ENCODE measurements around the gene LGR6. TPM values are rescaled to one million over a fixed set of nuclear protein-coding genes. Genes with fewer than 3 reads are reported as not detected.

LGR6 gene
- total RNA-seq, 1 experiment from 2014 or later = not detected

DNA sequence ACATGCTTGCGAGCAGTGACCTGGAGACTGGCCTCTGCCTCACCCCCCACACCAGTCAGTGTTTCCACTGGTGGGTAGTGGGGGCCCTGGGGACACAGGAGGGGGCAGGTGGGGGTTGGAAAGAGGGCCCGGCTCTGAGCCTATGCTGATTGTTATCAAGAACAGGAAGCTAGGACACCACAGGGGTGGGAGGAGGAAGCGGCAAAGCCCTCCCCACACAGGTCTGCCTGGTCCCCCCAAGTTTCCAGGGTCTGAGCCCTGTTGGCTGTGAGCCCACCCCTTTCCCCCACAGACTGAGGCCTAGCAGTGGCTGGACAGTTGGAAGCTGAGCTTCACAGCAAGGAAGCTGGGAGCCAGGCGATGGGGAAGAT is 31.6 kb upstream of the LGR6 start:
- Histone ChIP-seq H3K9me2 (replicated peaks; ENCODE audit: insufficient read depth, low read length) (no peaks in the 10 kb centered on the region), H4K20me1 (ENCODE audit: insufficient read depth, low read depth, low read length) (no peaks in the 10 kb centered on the region; the same call in 1 of the 2 replicates), H3K4me3 (ENCODE audit: low read length) (no peak overlapping the region), H3K36me3 (ENCODE audit: insufficient read depth, low read length) (no peaks in the 10 kb centered on the region), H3K9me3 (ENCODE audit: low read length) (no peaks in the 10 kb centered on the region), H3K27ac (ENCODE audit: low read length) (no peak overlapping the region), H2AFZ (ENCODE audit: low read length) (no peak overlapping the region), H3K4me1 (ENCODE audit: low read length) (peaks cover 57% of the 10 kb centered on the region), H3K79me2 (ENCODE audit: low read length) (0 out of 2 replicates have a peak, but pooled peaks cover 4% of the 10 kb centered on the region), H3K27me3 (ENCODE audit: low read length) (no peaks in the 10 kb centered on the region), H3K4me2 (ENCODE audit: low read depth, low read length, poor library complexity, severe bottlenecking) (peak overlapping the region; percentile 23), H3K9ac (ENCODE audit: low read length) (peak overlapping the region; percentile 21; the same call in 1 of the 2 replicates)
- DNase-seq = no peak

DNA sequence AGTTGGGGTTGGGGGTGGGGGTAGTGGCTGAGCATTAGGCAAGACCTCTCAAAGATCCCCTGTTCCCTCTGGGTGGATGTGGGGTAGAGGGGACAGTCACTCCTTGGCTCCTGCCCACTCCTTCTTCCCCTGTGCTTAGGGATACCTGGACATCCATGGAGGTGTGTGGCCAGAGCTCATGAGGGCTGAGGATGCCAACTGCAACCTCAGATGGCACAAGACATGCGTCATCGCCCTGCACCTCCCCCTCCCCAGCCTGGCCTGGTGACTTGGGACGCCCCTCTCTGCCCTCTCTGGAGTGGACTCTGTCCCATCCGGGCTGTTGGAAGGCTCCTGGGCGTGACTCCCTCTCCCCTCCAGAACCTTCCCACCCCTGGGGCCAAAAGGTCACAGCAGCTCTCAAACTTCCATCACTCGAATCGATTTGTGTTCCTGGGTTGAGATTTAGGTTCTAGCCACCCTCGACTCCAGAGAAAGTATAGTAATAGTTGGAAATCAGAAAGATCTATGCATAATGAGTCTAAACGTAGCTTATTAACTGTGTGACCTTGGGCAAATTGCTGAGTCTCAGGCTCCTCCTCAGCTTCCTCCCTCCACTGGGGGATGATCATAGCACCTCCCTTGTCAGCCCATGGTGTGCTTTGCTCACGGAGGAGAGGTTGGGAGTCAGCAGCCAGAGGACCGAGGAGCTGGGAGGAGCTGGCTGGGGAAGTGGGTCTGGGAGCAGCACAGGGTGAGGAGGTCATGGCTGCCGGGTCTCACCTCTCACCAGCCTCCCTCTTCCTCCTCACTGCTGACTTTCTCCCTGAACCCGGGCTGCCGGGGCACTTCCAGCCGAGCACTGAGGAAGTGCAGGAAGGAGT is 30.9 kb upstream of the LGR6 start:
- H4K20me1 ChIP-seq (ENCODE audit: insufficient read depth, low read depth, low read length) = no peaks in the 10 kb centered on the region; the same call in 1 of the 2 replicates
- H3K36me3 ChIP-seq (ENCODE audit: insufficient read depth, low read length) = no peaks in the 10 kb centered on the region
- peak overlapping the region; percentile 36 for H3K4me2 ChIP-seq (ENCODE audit: low read depth, low read length, poor library complexity, severe bottlenecking)
- H3K4me3 ChIP-seq (ENCODE audit: low read length) = no peak overlapping the region
- peak; percentile 55 for DNase-seq
- no peaks in the 10 kb centered on the region for H3K9me3 ChIP-seq (ENCODE audit: low read length)
- no peaks in the 10 kb centered on the region for H3K9me2 ChIP-seq (replicated peaks; ENCODE audit: insufficient read depth, low read length)
- no peak overlapping the region for H2AFZ ChIP-seq (ENCODE audit: low read length)
- H3K9ac ChIP-seq (ENCODE audit: low read length) = peak overlapping the region; percentile 28; the same call in 1 of the 2 replicates
- H3K27me3 ChIP-seq (ENCODE audit: low read length) = no peaks in the 10 kb centered on the region
- 0 out of 2 replicates have a peak, but pooled peaks cover 4% of the 10 kb centered on the region for H3K79me2 ChIP-seq (ENCODE audit: low read length)
- H3K4me1 ChIP-seq (ENCODE audit: low read length) = peaks cover 57% of the 10 kb centered on the region
- no peak overlapping the region for H3K27ac ChIP-seq (ENCODE audit: low read length)

DNA sequence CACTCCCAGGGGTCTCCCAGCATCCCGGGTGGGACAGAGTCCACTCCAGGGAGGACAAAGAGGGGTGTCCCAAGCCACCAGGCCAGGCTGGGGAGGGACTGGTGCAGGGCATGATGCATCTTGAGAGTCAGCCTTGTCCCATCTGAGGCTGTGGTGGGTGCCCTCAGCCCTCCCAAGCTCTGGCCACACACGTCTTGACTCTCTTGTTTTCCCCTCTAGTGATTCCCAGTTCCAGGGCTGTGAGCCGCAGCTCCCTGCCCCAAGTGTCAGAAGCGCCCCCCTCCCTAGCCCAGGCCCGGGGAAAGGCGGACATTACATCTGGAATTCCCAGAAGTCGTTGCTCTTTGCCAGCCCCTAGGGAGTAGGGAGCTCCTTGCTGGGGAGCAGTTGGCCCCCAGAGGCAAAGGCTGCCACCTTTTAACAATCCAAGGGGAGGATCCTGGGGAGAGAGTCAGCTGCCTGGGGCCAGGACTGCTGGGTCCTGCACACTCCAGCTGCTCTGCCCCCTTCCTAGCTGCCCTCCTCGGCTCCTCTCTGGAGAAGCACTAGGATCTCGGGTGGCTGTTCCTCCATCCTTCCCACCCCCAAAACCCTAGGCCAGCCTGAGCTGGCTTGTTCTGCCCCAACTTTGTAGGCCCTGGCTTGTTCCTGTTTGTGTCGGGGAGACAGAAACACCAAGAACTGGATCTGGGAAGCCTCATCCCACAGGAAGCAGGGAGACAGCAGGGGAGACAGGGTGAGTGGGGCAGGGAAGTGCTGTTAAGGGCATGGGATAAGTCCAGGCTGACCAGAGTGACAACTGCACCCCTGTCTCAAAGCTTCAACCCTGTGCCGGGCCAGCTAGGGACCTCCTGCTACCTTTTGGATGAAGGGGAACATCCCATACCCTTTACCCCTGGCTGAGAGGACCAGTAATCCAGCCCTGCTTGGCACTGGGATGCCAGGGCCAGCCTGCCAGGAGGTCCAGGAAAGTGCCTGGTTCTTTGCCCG is 30.0 kb upstream of the LGR6 start:
- Histone ChIP-seq H3K36me3 (ENCODE audit: insufficient read depth, low read length) (no peaks in the 10 kb centered on the region), H3K79me2 (ENCODE audit: low read length) (0 out of 2 replicates have a peak, but pooled peaks cover 4% of the 10 kb centered on the region), H3K9me3 (ENCODE audit: low read length) (no peaks in the 10 kb centered on the region), H3K27ac (ENCODE audit: low read length) (no peak overlapping the region), H4K20me1 (ENCODE audit: insufficient read depth, low read depth, low read length) (no peaks in the 10 kb centered on the region; the same call in 1 of the 2 replicates), H3K9me2 (replicated peaks; ENCODE audit: insufficient read depth, low read length) (no peaks in the 10 kb centered on the region), H3K4me3 (ENCODE audit: low read length) (no peak overlapping the region), H3K9ac (ENCODE audit: low read length) (0 out of 2 replicates have a peak overlapping the region, but pooled peaks have one; percentile 30), H2AFZ (ENCODE audit: low read length) (no peak overlapping the region), H3K4me2 (ENCODE audit: low read depth, low read length, poor library complexity, severe bottlenecking) (no peak overlapping the region), H3K27me3 (ENCODE audit: low read length) (no peaks in the 10 kb centered on the region), H3K4me1 (ENCODE audit: low read length) (peaks cover 53% of the 10 kb centered on the region)
- no peak for DNase-seq

DNA sequence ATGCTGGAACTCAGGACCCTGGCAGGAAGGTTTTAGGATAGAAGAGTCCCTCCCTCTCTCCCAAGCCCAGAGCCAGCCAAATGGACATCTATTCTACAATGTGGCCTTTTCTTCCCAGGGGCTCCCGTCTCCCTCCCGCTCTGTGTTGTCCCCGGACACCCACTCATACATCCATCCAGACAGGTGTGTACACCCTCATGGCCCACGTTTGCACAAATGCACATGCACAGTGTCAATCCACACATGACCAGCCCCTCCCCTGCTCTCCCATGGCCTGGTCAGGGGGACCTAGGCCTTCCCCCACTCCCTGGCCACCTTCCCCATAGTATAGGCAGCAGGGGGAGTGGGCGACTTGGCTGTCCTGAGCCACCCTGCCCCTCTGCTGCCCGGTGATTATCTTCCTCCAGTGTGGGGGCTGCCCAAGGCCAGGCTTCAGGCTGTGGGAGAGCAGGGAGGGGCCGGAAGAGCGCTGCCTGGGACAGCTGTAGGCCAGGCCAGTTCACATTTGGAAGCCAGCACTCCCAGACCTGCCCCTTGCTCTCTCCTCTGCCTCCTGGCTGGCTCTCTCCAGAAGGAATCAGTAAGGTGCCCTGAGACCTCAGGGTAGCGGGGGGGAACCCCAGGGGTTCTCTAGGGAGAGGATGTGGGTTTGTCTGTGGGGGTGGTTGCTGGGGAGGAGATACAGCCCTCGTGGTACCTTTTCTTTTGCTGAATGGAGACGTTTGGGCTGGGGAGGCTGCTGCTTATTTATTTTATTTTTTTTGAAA is 29.1 kb upstream of the LGR6 start:
- Histone ChIP-seq H3K79me2 (ENCODE audit: low read length) (0 out of 2 replicates have a peak, but pooled peaks cover 3% of the 10 kb centered on the region), H3K4me3 (ENCODE audit: low read length) (no peak overlapping the region), H4K20me1 (ENCODE audit: insufficient read depth, low read depth, low read length) (no peaks in the 10 kb centered on the region; the same call in 1 of the 2 replicates), H3K9ac (ENCODE audit: low read length) (peak overlapping the region; percentile 30; the same call in 1 of the 2 replicates), H3K4me2 (ENCODE audit: low read depth, low read length, poor library complexity, severe bottlenecking) (no peak overlapping the region), H3K36me3 (ENCODE audit: insufficient read depth, low read length) (no peaks in the 10 kb centered on the region), H3K4me1 (ENCODE audit: low read length) (peaks cover 44% of the 10 kb centered on the region), H3K9me3 (ENCODE audit: low read length) (no peaks in the 10 kb centered on the region), H3K27ac (ENCODE audit: low read length) (no peak overlapping the region), H2AFZ (ENCODE audit: low read length) (no peak overlapping the region), H3K27me3 (ENCODE audit: low read length) (no peaks in the 10 kb centered on the region), H3K9me2 (replicated peaks; ENCODE audit: insufficient read depth, low read length) (no peaks in the 10 kb centered on the region)
- no peak for DNase-seq

DNA sequence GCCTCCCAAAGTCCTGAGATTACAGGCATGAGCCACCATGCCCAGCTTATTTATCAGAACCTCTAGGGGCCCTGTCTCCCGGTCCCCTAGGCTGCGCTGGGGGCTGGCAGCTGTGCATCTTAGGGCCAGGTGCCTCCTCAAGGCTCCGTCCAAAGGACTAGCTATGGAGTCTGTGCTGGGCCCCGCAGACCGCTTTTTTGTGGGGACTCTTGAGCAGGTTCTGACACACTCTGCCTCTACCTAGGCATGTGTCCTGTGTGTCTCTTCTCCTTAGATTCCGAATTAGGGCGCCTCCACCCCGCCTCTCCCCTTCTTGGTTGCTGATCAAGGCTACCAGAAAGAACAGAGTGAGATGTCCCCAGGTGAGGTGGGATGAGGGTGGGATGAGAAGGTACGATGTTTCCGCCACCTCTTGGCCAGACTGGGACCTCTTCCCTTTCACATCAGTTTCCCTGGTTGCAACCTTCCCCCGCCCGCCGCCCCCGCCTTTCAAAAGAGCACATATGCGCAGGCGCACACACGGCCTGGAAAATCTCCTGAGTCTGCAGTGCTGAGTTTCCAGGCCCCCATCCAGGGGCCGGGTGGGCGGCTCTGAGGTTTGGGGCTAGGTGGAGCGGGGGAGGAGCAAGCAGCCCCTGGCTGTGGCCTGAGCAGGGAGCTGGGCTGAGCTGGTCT is 28.2 kb upstream of the LGR6 start:
- H3K4me2 ChIP-seq (ENCODE audit: low read depth, low read length, poor library complexity, severe bottlenecking) = no peak overlapping the region
- no peak for DNase-seq

DNA sequence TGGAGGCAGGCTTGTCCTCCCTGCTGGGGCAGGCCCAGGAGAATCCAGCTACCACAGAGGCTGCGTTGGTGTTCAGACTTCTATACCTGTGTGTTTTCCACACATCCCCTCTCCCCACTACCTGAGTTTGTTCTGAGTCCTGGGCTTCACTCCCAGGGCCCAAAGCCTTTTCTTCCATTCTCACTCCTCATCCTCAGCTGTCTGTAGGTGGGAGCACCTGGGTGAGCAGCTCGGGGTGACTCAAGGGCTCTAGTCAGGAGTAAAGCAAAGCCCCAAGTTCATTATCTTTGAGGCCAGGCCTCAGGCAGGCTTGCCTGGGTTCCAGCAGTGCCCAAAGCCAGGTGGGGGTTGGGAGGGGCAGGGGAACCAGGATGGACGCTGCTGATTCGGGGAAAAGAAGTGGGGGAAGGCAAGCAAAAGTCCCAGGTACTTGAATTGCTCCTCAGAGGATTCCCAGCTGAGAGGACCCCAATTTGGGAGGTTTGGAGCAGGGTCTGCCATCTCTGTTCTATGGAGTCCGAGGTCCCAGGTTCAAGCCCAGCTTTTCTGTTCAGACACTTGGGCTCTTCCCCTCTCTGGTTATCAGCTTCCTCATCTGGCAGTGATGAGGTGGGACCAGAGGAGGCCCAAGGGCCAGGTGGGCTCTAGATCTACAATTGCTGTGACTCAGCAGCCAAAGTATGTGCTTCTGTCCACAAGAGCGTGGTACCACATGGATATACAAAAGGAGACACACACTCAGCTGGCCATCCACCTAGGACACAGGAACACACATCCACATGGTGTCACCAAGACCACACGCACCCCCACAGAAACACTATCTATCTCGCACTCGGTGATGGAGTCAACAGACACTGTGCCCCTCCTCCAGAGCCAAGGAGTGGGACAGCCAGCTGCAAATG is 27.4 kb upstream of the LGR6 start:
- Histone ChIP-seq H4K20me1 (ENCODE audit: insufficient read depth, low read depth, low read length) (no peaks in the 10 kb centered on the region; the same call in 1 of the 2 replicates), H3K79me2 (ENCODE audit: low read length) (no peaks in the 10 kb centered on the region), H3K4me1 (ENCODE audit: low read length) (peaks cover 27% of the 10 kb centered on the region), H2AFZ (ENCODE audit: low read length) (no peak overlapping the region), H3K27ac (ENCODE audit: low read length) (no peak overlapping the region), H3K4me3 (ENCODE audit: low read length) (no peak overlapping the region), H3K9me2 (replicated peaks; ENCODE audit: insufficient read depth, low read length) (no peaks in the 10 kb centered on the region), H3K4me2 (ENCODE audit: low read depth, low read length, poor library complexity, severe bottlenecking) (no peak overlapping the region), H3K27me3 (ENCODE audit: low read length) (no peaks in the 10 kb centered on the region), H3K9me3 (ENCODE audit: low read length) (no peaks in the 10 kb centered on the region), H3K36me3 (ENCODE audit: insufficient read depth, low read length) (no peaks in the 10 kb centered on the region), H3K9ac (ENCODE audit: low read length) (no peak overlapping the region)
- DNase-seq = no peak

More for the DNA sequence above, 28.2 kb upstream of the LGR6 start:
- Histone ChIP-seq H4K20me1 (ENCODE audit: insufficient read depth, low read depth, low read length) (no peaks in the 10 kb centered on the region; the same call in 1 of the 2 replicates), H3K27ac (ENCODE audit: low read length) (no peak overlapping the region), H3K4me3 (ENCODE audit: low read length) (no peak overlapping the region), H3K9me2 (replicated peaks; ENCODE audit: insufficient read depth, low read length) (no peaks in the 10 kb centered on the region), H2AFZ (ENCODE audit: low read length) (no peak overlapping the region), H3K9ac (ENCODE audit: low read length) (no peak overlapping the region), H3K9me3 (ENCODE audit: low read length) (no peaks in the 10 kb centered on the region), H3K27me3 (ENCODE audit: low read length) (no peaks in the 10 kb centered on the region), H3K4me1 (ENCODE audit: low read length) (peaks cover 35% of the 10 kb centered on the region), H3K79me2 (ENCODE audit: low read length) (no peaks in the 10 kb centered on the region), H3K36me3 (ENCODE audit: insufficient read depth, low read length) (no peaks in the 10 kb centered on the region)

All from Karpas-422 (cell line).